ENCODE data around the gene CDKN2D. TPM values are rescaled to one million over a fixed set of nuclear protein-coding genes. Genes with fewer than 3 reads are reported as not detected.

CDKN2D gene
- total and polyA plus RNA-seq, 2 of the 13 experiments (the other 11 are each of a cell fraction or from before 2014, with no cell fraction given) = 5.4 to 8.6 TPM

- TF ChIP-seq MYNN (CRISPR knock-in tag; IDR thresholded peaks at IDR 0.05; ENCODE audit: low read depth) (peak; percentile 83; the same call in 1 of the 2 replicates), ZNF547 (CRISPR knock-in tag; IDR thresholded peaks at IDR 0.05) (peak; percentile 96), IRX3 (CRISPR knock-in tag; IDR thresholded peaks at IDR 0.05; ENCODE audit: borderline replicate concordance, low read depth) (peak; percentile 94; the same call in 1 of the 2 replicates), HDAC6 (IDR thresholded peaks at IDR 0.05; ENCODE audit: low read depth, low read length) (no peak), CEBPG (CRISPR knock-in tag; IDR thresholded peaks at IDR 0.05) (peak; percentile 54), SNRNP70 (IDR thresholded peaks at IDR 0.05; ENCODE audit: low read depth, low read length) (no peak), ZNF792 (CRISPR knock-in tag; IDR thresholded peaks at IDR 0.05) (peak; percentile 99), AGO2 (optimal IDR thresholded peaks at IDR 0.05; ENCODE audit: low read depth, low read length) (peak; percentile 45), HIVEP1 (CRISPR knock-in tag; IDR thresholded peaks at IDR 0.05) (peak; percentile 96), NRL (CRISPR knock-in tag; IDR thresholded peaks at IDR 0.05; ENCODE audit: borderline replicate concordance) (peak; percentile 77; the same call in 1 of the 2 replicates), ZNF691 (CRISPR knock-in tag; IDR thresholded peaks at IDR 0.05; ENCODE audit: borderline replicate concordance, low read depth) (peak; percentile 96; the same call in 1 of the 2 replicates), DMTF1 (CRISPR knock-in tag; IDR thresholded peaks at IDR 0.05) (0 out of 2 replicates have a peak, but pooled peaks have one; percentile 63), ADNP (CRISPR knock-in tag; IDR thresholded peaks at IDR 0.05) (no peak), MBD4 (IDR thresholded peaks at IDR 0.05; ENCODE audit: borderline replicate concordance, low read length) (no peak), ZNF605 (CRISPR knock-in tag; IDR thresholded peaks at IDR 0.05) (peak; percentile 96), ZNF562 (CRISPR knock-in tag; IDR thresholded peaks at IDR 0.05; ENCODE audit: borderline replicate concordance) (no peak), HOXD1 (CRISPR knock-in tag; IDR thresholded peaks at IDR 0.05) (peak; percentile 68; the same call in 1 of the 2 replicates), FOXK2 (IDR thresholded peaks at IDR 0.05) (no peak), ZNF567 (CRISPR knock-in tag; IDR thresholded peaks at IDR 0.05; ENCODE audit: borderline replicate concordance) (peak; percentile 93; the same call in 1 of the 2 replicates)
- TF ChIP-seq, protein P1, sequence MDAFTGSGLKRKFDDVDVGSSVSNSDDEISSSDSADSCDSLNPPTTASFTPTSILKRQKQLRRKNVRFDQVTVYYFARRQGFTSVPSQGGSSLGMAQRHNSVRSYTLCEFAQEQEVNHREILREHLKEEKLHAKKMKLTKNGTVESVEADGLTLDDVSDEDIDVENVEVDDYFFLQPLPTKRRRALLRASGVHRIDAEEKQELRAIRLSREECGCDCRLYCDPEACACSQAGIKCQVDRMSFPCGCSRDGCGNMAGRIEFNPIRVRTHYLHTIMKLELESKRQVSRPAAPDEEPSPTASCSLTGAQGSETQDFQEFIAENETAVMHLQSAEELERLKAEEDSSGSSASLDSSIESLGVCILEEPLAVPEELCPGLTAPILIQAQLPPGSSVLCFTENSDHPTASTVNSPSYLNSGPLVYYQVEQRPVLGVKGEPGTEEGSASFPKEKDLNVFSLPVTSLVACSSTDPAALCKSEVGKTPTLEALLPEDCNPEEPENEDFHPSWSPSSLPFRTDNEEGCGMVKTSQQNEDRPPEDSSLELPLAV (CRISPR knock-in tag; conservative IDR thresholded peaks at IDR 0.05; ENCODE audit: low read depth) = 0 out of 2 replicates have a peak, but pooled peaks have one; percentile 41
- TF ChIP-seq, protein P2, sequence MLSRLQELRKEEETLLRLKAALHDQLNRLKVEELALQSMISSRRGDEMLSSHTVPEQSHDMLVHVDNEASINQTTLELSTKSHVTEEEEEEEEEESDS (CRISPR knock-in tag; IDR thresholded peaks at IDR 0.05; ENCODE audit: borderline replicate concordance) = no peak
- TF ChIP-seq, protein P3, sequence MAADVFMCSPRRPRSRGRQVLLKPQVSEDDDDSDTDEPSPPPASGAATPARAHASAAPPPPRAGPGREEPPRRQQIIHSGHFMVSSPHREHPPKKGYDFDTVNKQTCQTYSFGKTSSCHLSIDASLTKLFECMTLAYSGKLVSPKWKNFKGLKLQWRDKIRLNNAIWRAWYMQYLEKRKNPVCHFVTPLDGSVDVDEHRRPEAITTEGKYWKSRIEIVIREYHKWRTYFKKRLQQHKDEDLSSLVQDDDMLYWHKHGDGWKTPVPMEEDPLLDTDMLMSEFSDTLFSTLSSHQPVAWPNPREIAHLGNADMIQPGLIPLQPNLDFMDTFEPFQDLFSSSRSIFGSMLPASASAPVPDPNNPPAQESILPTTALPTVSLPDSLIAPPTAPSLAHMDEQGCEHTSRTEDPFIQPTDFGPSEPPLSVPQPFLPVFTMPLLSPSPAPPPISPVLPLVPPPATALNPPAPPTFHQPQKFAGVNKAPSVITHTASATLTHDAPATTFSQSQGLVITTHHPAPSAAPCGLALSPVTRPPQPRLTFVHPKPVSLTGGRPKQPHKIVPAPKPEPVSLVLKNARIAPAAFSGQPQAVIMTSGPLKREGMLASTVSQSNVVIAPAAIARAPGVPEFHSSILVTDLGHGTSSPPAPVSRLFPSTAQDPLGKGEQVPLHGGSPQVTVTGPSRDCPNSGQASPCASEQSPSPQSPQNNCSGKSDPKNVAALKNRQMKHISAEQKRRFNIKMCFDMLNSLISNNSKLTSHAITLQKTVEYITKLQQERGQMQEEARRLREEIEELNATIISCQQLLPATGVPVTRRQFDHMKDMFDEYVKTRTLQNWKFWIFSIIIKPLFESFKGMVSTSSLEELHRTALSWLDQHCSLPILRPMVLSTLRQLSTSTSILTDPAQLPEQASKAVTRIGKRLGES (CRISPR knock-in tag; IDR thresholded peaks at IDR 0.05; ENCODE audit: borderline replicate concordance) = peak; percentile 60; the same call in 1 of the 2 replicates
These were observed 3.0 kb downstream of the CDKN2D start, which contains the start of gene KRI1 (continued) for GRCh38 chr19:10565567-10566407.

All from HepG2 (cell line).